HG02642 (cell line): ENCODE data around the gene ELN.
A peak's percentile ranks its signal among the peaks of the same experiment; 100 is the strongest.
"Not testable (repeated sequence)": the region's sequence is repeated elsewhere in the genome, so short reads cannot be mapped to it uniquely, and the experiment has no call there.

ENCODE experiments used
- ATAC-seq: cut with Tn5 transposase; IDR thresholded peaks from one replicate; pipeline ENCODE4 v1.9.1; 2021; ENCODE audit warnings: mild to moderate bottlenecking; ENCODE audit not compliant: unreplicated experiment, poor library complexity

Gene ELN

DNA sequence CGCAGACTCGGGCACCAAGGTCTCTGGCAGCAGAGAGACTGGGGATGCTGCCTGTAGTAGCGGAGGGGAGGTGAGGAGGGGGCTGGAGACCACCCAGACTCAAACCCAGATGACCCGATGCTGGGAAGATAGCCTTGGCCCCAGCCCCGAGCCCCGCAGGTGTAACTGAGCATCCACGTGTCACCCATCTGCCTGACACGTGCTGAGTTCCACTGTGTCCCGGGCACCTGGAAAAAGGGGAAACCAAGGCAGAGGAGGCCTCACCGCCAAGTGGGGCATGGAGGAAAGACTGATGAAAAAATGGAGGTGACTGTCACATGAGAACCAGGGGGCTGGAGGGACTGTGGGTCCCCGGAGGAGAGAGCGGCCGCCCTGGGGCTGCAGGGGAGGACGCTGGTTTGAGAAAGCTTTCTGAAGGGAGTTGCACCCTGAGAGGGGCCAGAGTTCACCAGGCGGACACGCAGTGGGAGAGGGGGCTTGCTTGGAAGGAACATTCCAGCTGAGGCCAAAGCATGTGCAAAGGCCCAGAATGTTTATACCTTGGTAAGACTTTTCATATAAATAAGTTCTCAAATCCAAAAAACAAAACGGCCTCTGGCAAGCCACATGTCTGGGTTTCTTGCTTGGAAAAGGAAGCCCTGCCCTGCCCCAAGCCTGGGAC, 27.4 kb upstream of the ELN start:
- ATAC-seq = no peak

DNA sequence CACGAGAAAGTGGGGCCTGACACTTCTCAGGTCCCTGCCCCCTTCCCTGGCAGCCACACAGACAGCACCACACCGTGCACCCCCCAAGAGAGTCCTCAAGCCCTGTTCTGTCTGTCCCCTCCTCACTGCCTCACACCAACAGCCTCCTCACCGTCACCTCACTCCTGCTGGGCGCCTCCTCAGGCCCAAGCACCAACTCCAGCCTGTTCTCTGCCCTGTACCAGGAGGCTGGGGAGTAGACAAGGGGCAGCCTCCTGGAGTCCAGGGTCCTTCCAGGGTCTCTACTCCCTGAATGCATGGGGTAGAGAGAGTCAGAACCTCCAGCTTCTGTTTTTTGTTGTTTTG, 26.9 kb upstream of the ELN start:
- ATAC-seq = no peak

DNA sequence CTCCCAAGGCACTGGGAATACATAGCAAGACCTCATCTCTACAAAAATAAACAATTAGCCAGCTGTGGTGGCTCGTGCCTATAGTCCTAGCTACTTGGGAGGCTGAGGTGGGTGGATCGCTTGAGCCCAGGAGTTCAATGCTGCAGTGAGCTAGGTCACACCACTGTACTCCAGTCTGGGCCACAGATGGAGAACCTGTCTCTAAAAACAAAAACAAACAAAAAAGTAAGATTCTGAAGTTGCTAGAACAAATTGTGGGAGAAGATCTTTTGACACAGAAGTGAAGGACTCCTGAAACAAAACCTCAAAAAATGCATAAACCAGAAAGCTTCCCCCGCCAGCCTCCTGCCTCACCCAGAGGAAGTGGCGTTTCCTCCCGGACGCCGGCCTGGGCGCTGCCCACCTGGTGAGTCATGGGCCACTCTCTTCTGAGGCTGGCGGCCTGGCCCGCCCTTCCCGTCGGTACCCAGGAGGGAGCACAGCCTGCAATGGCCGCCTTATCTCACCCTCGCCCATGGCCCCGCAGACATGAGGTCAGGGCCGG, 25.4 kb upstream of the ELN start:
- no peak for ATAC-seq

DNA sequence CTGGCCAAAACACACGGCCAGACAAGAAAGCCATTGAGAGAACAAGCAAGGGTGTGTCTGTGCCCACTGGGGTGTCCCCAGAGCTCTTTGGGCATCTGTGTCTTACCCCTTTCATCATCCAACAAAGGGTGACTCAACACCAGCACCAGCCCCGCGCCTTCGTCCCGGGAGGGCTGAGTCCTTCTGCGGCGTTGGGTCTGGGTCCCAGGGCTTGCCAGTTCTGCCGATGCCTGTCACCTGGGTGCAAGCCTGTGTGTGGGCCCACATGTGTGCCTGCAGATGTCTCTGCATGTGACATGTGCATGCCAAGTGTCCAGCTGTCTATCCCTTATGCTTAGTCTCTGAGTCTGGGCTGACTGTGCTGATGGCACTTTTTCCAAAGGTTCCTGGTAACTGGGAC, 24.4 kb upstream of the ELN start:
- no peak for ATAC-seq

DNA sequence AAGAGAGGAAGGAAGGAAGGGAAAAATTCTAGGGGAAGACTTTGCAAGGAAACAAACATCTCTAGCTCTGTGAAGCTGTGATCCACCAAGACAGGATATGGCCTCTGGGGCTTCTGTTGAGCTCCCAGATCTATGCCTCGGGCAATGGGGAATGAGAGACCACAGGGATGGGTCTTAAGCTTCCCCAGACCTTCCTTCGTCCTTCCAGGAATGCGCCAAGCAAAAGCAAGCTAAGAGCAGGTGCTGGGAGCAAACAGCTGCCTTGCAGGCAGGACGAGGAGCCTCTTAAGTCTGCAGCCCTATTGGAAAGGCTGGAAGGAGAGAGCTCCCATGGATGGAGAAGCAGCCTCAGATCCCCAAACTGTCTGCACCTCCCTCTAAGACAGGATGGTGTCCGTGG, 21.9 kb upstream of the ELN start:
- ATAC-seq = no peak

DNA sequence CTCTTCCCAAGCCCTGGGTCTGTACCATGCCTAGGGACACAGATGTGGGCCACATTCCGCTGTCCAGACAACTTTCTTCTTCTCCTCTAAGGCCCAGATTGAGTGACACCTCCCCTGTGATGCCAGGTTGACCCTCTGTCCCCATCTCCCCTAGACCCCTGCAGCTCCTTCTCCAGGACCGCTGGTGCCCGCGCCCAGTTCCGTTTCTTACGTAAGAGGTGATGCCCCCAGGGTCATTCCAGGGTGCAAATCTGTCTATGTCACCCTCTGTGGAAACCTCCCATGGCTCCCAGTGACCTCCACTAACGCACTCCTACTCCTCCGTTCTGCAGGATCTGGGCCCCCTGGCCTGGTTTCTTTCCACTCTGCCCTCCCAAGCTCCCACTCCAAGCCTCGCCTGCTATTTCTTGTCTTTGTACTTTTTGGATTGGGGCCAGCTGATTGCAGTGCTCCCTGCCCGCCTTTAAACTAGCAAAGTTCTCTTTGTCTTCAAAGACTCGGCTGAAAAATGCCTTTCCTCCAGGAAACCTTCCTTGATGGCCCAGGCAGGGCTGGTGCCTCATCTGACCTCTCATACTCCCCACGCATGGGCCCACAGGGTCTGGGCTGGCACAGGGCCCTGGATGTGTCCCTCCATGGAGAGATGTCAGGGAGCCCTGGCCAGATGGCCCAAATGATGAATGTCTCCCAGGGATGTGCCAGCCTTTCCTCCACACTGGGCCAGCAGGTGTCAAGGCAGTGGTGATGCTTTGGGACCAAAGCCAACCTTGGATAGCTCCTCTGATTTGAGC, 21.3 kb upstream of the ELN start:
- ATAC-seq = no peak

DNA sequence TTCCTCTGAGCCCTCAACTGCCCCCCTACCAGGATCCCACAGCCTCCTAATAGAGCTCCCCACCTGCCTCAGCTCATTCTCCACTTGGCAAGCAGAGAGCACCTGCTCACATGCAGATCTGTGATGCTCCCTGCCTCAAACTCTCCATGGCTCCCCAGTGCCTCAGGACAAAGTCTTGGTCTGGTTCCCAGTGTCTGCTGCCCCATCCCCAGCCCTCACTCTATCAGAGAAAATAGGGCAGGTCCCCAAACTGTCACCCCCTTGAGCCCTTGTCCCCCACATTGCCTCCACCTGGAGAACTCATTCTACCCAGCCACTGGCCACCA, 20.8 kb upstream of the ELN start:
- ATAC-seq = no peak

DNA sequence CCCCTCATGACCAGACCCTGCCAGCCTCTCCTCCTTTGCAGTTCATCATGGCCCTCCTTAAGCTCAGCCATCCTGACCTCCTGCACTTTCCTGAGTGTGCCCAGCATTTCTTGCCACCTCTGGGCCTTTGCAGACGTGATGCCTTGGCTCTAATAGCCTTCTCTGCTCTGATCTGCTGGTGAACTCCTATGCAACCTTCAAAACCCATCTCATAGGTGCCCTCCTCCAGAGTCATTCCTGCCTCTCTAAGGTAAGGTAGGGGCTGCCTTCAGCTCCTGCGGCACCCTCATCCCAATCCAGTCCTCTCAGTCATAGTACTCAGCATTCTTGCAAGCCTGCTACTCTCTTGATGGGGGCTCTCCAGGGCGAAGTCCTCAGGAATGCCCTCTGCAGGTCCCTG, 19.3 kb upstream of the ELN start:
- no peak for ATAC-seq

DNA sequence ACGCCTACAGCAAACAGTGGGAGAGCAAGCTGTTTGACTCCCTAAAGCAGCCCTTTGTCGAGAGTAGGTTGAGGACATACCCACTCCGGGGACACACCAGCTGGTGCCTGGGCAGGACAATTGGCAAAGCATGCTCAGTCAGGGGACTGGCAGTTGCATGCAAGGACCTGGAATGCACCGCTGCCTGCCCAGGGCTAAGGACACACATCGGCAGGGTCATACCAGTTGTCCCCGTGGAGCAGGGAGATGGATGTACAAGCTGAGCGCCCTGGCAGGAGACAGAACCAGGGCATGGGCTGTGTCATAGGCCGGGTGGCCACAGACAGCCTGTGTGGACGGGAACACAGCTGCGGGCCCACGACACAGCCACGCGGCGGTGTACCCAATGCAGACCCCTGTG, 18.3 kb upstream of the ELN start:
- ATAC-seq = no peak

DNA sequence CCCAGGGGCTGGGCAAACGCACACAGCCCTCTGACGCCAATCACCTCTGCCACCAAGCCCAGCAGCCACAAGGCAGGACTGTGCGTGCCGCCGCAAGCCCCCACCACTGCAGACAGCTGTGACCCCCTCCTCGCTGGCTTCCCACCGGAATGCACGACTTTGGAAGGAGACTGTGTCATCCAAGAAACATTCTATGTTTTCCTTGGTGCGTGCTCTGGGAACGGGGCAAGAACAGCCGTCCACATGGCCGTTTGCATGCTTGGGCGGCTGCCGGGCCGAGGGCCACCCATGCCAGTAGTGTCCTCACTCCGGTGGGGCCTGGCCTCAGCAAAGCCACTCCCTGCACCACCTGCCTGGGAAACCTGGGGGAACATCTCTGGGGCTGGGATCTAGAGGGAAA, 17.6 kb upstream of the ELN start:
- no peak for ATAC-seq

DNA sequence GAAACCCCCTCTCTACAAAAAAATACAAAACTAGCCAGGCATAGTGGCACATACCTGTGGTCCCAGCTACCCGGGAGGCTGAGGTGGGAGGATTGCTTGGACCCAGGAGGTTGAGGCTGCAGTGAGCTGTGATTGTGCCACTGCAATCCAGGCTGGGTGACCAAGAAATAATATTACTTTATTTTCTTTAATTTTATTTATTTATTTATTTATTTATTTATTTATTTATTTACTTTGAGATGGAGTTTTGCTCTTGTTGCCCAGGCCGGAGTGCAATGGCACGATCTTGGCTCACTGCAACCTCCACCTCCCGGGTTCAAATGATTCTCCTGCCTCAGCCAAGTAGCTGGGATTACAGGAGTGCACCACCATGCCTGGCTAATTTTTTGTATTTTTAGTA, 16.6 kb upstream of the ELN start:
- ATAC-seq = not testable (repeated sequence)

DNA sequence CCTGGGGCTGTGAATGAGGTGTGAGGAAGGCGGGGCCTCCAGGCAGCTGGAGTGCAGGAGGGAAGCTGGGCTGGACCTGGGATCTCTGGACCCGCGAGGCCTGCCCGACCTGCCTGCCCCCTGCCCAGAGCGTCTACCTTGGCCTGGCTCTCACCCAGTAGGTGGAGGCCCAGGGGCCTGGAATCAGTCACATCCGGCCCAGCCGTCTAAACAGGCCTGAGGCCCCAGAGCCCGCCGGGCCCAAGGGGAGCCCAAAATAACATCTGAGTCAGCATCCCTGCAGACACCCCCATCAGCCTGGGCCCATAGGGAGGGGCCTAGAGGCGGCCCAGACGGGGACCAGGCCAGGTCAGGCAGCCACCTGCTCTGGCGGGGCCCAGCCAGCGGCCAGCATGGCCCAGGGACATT, 15.1 kb upstream of the ELN start:
- ATAC-seq = peak; percentile 95

DNA sequence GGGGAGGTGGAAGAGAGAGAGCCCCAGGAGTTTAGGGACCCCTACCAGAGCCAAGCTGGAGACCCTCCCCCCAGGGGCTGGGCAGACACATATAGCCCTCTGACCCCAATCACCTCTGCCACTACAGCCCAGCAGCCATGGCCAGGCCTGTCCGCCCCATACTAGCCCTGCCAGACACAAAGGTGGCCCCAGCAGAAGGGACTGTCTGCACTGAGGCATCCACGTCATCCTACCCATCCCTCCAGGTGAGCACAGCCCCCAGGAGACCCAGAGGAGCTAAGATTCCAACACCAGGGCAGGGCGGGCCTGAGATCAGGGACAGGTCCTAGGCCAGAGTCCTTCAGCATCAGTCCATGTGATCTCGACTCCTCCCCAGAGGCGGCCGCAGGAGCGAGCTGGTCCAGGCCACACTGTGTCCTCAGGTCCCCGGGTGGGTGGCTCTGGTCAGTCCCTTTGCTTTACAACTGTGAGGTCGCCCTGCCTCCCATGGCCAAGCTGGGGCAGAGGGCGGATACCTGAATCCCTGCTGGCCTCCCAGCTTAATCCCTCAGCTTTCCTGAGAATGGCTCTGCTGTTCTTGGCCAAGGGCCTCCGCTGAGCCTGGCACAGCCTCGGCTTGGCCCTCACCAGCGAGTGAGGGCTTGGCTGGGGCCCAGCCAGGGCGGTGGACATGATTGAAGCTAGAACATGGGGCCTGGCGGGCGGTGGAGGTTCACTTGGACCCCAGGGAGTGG, 14.3 kb upstream of the ELN start:
- no peak for ATAC-seq

DNA sequence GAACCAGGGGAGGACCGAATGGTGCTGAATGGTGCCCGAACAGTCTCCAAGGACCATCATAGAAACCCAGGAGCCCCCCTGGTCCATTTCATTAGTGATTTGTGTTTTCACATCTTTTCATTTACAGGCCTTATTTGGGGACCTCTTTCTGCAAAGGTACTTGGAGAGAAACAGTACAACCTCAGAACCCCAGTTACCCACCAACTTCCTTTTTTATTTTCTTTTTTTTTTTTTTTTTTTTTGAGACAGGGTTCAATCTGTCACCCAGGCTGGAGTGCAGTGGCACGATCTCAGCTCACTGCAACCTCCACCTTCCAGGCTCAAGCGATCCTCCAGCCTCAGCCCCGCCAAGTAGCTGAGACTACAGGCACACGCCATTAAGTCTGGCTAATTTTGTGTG, 13.0 kb upstream of the ELN start:
- ATAC-seq = no peak

DNA sequence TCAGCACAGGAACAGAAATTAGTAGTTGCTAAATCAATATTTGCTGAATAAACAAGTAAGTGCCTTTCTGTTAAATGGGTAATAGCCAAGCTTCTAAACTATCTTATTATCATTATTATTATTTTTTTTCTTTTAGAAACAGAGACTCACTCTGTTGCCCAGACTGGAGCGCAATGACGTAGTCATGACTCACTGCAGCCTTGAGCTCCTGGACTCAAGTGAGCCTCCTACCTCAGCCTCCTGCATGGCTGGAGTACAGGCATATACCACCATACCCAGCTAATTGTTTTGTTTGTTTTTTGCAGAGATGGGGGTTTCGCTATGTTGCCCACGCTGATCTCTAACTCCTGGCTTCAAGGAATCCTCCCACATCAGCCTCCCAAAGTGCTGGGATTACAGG, 12.3 kb upstream of the ELN start:
- no peak for ATAC-seq

DNA sequence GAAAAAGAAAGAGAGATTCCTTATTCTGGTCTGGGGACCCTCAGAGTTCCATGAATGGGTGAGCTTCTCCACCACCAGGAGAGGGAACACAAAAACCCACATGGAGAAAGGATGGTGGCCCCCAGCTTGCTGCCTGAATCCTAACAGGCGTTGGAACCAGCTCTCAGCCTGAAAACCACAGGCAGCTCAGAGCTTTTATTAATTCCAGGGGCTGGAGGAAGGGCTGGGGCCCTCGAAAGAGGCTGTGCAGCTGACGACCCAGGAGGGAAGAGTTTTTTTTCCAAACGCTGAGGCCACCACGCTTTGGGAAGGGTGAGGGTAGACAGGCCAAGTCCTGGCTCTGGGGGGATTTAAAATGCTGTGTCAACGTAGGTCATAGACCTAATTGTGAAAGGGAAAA, 10.8 kb upstream of the ELN start:
- no peak for ATAC-seq

DNA sequence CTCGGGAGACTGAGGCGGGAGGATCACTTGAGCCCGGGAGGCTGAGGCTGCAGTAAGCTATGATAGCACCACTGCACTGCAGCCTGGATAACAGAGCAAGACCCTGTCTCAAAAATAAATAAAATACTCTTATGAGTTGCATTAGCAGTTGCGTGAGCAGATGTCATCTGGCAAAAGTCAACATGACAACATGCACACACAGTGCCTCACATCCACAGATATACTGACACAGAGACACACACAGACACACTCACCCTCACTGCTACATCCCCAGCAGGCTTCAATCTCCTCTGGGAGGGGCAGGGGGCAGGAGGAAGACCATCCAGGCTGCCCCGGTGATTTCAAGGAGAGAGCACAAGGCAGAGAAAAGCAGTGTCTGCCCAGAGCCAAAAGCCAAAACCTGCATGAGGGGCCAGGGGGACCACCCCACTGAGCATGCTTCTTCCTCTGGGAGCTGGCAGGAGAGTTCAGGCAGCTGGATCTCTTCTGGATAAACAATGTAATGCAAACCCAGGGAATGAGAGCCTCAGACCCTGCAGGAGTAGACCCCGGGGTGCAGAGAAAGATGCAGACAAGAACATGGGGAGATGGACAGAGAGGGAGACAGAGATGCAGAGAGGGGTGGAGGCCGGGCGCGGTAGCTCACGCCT, 9.6 kb upstream of the ELN start:
- no peak for ATAC-seq

DNA sequence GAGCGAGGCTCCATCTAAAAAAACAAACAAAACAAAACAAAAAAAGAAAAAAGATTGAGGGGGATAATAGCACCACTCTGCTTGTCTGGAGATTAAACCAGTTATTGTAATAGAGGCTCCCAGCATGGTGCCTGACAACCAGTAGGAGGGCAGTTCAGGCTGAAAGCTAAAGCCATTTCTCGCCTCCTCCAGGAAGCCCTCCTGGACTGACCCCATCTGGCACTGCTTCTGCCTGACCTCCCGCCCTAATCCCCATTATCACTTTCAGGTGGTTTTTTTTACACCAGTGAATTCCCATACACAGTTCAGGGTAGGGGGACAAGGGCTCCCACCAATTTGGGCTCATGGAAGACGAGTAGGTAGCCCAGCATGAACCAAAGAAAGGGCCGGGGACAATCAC, 8.8 kb upstream of the ELN start:
- ATAC-seq = no peak

DNA sequence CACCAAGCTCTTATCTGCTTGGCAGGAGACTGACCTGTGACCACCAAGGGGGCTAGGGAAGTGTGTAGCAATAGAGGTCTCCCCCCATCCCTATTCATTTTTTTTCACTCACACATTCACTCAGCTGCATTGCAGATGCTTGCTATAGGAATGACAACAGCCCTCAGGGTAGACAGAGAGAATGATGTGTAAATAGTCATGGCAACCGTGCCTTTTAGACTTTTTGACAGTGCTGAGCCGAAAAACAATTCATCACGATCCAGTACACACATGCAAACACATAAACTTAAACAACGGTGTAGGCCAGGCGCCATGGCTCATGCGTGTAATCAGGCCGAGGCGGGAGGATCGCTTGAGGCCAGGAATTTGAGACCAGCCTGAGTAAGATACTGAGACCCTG, 7.6 kb upstream of the ELN start:
- ATAC-seq = no peak

DNA sequence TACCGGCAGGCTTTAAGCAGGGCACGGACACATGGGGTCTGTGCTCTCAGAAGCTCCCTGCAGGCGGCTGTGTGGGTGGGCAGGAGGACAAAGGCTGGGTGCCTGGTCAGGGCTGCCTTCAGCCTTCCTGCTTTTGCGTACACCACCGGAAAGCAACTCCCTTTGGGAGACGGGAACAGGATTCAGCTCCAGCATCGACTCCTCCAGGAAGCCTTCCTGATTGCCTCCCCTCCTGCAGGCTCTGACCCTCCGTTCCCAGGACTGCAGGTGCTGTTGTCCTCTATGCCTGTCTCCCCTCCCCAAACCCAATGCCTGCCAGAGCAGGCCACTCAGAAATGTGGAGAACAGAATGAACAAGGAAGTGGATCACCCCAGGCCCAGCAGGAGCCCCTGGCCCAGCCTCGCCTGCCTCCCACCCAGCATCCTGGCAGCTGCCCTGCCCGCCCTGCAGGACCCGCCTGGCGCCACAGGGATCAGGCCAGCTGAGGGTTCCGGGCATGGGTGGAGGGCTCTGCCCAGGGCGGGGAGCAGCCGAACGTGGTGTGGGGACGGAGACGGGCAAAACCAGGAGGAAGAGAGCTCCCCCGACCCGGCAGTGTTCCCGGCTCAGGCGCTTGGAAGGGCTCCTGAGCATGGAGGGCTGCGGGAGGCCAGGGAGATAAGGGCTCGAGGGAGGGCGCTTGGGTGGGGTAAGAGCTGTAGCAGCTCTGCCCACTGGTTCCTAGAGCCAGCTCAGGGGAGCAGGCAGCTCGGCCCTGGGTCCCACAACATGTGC, 6.2 kb upstream of the ELN start:
- ATAC-seq = no peak
